A673 (cell line): ENCODE measurements around the gene BRD4.

Experiments
- CTCF ChIP-seq: fragments of 300-800, 200-600 bp; sonication (generic); conservative IDR thresholded peaks from 2 replicates; pipeline ENCODE4 v1.5.1; 2017; ENCODE audit warnings: low read depth, mild to moderate bottlenecking, antibody characterized with exemption, low read length, moderate library complexity, mixed read lengths
- EZH2 ChIP-seq: fragments of 200-600 bp; sonication (generic); IDR thresholded peaks from 2 replicates; pipeline ENCODE4 v1.6.1; 2017; ENCODE audit warnings: borderline replicate concordance, low read depth, mild to moderate bottlenecking, mixed read lengths, antibody characterized with exemption, low read length; ENCODE audit not compliant: poor library complexity, severe bottlenecking

- TF ChIP-seq CTCF = no peak
- TF ChIP-seq EZH2 = no peak
These were observed 40.8 kb downstream of the BRD4 start for GRCh38 chr19:15291548-15292021.
